Ovary (tissue), 9 donors: ENCODE results near the gene MESD. TPM values are rescaled to one million over a fixed set of nuclear protein-coding genes. Genes with fewer than 3 reads are reported as not detected.

Source experiments
- DNase-seq, 5 donors: peaks; one replicate each; pipeline ENCODE4 v3.0.0-alpha.2; 2019 to 2020
- H3K27ac ChIP-seq, 2 donors: fragments of 200-600 bp; one replicate each; pipeline versions ENCODE4 v1.5.1 to v1.8.0; 2019 to 2022
- H3K27me3 ChIP-seq: fragments of 200-600 bp; one replicate; pipeline ENCODE4 v1.8.0; 2022
- H3K36me3 ChIP-seq: fragments of 200-600 bp; sonication (generic); one replicate; pipeline ENCODE4 v1.5.1; 2019
- H3K4me1 ChIP-seq: one replicate; pipeline ENCODE4 v1.8.1; 2013; ENCODE audit warnings: mild to moderate bottlenecking, moderate library complexity; ENCODE audit not compliant: insufficient read depth
- H3K4me3 ChIP-seq: fragments of 200-600 bp; sonication (generic); one replicate; pipeline ENCODE4 v1.5.1; 2017
- H3K9me3 ChIP-seq, 2 donors: fragments of 200-600 bp in 1 of 2; sonication (generic) in 1 of 2; one replicate each; pipeline versions ENCODE4 v1.5.1 to v1.8.1; 2013 to 2019; ENCODE audit warnings: mild to moderate bottlenecking in 1 of 2, moderate library complexity in 1 of 2
- EP300 ChIP-seq: sonication (generic); formaldehyde crosslinking; IDR thresholded peaks from one replicate; pipeline ENCODE4 v1.6.1; 2017; ENCODE audit warnings: antibody characterized with exemption
- POLR2A ChIP-seq: fragments of 450-650 bp; IDR thresholded peaks from one replicate; pipeline ENCODE4 v1.6.1; 2017; ENCODE audit warnings: antibody characterized with exemption, mild to moderate bottlenecking, moderate library complexity
- WGBS, 3 donors: extraction: QIAGEN DNeasy Blood & Tissue Kit in 1 of 3; methylation state at CpG; one replicate each; pipeline versions ENCODE4 v1.1.5 to v1.1.7; 2013 to 2017; 5-methylcytosine and 5-hydroxymethylcytosine counted together
- intact Hi-C, 4 donors: fragments of 100-400 bp; cut with DNase I; formaldehyde crosslinking; loops; one replicate each; pipeline versions ENCODE4 v1.11.0 to v1.15.1; 2022 to 2023
- polyA plus RNA-seq, 2 donors: library from polyadenylated mRNA; stranded (reverse); fragments of 200-250 nt in 1 of 2; fragments of 350-450 nt in 1 of 2; fragmentation: Illumina TruSeq in 1 of 2; extraction: RNeasy Lipid Tissue Mini Kit (QIAGEN cat#74804) in 1 of 2; gene quantifications; one replicate each; pipeline ENCODE4 v1.2.3, GENCODE V29; 2013 to 2014
- total RNA-seq, 7 donors: library from RNA; depleted of rRNA in 2 of 7; stranded (reverse); fragments of >200 nt in 2 of 7; fragmentation: NEBNext Ultra II Directional in 3 of 7; extraction: Animal tissue kit (Norgen Biotek cat#: 25700) in 3 of 7; gene quantifications; one replicate each; pipeline versions ENCODE4 v1.1.0 to v1.2.4, GENCODE V29; 2016 to 2023
- TF ChIP-seq, protein P1 (sequence below), 3 donors: fragments of 450-650 bp in 2 of 3; fragments of 200-600 bp in 1 of 3; IDR thresholded peaks; one replicate each; pipeline versions ENCODE4 v1.5.1 to v1.8.0; 2016 to 2022; ENCODE audit warnings: antibody characterized with exemption in 3 of 3, mild to moderate bottlenecking in 1 of 3
- donor health status: DM: no; HTN: no; CAD: no; lungs with moderate emphysema.
- donor health status: DM: no; HTN: no; CAD: no.
- donor health status: Bipolar disorder and iron deficiency.
- donor health status: DM: yes; HTN: yes; CAD: no.
- donor health status: DM: no; HTN: no; CAD: no.
- donor health status: DM: yes; HTN: yes; CAD: no.

Gene MESD
- total and polyA plus RNA-seq, 9 donors: 18.0 to 34.8 (median 29.3) TPM

DNA sequence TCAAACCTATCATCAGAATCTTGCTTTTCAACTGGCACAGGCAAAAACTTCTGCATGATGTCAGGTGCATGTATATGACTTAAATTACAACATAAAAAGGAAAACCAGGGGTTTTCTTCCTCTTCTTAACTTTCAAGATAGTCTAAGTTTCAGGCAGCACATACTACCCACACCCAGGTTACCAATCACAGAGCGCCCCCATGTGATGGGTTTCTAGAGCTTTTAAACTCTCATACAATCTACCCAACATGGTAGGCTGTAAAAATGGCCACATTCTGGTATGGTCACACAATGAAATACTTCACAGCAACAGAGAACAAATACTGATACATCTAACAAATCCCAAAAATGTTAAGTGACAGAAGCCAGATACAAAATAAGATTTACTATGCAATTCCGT lies 7.4 kb downstream of the MESD start:
- intact Hi-C loops: loop anchor here in 1 of 4 donors (10.0 kb wide), 1 partner anchor 527 kb away; no protein-coding TSS in a partner anchor
- 86 to 88% (median 88%) methylated on average over 2 of the region's 2 CpGs for WGBS, 3 donors

DNA sequence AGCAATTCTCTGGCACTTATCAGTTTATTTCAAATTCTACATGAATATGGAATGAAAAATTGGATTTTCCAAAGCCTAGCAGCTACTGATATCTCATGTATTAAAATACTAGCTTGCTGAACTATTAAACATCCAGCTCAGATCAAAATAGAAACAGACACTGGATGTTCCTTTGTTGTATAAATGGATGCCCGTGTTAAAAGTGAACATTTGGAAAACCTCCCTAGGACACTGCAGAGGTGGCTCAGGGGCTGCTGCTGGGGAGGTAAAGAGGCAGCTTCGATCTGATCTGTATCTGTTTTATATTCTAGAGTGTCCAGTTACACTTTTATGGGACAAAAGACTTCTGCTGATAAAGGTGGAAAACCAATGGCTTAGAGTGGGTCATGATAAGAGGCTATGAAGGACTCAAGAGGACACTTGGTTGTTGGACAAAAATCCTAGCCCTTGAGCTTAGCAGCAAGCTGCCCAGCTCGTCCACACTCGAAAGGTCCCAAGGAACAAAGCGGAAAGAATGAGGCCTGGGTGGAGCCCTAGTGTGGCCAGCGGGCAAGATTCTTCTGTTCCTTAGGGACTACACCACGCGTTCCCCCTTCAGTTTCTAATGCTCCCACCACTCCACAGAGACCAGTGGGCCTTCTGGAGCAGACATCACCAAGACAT lies 9.9 kb downstream of the MESD start:
- DNase-seq: no peak
- no peak overlapping the region for H3K4me3 ChIP-seq
- TF ChIP-seq, protein P1, sequence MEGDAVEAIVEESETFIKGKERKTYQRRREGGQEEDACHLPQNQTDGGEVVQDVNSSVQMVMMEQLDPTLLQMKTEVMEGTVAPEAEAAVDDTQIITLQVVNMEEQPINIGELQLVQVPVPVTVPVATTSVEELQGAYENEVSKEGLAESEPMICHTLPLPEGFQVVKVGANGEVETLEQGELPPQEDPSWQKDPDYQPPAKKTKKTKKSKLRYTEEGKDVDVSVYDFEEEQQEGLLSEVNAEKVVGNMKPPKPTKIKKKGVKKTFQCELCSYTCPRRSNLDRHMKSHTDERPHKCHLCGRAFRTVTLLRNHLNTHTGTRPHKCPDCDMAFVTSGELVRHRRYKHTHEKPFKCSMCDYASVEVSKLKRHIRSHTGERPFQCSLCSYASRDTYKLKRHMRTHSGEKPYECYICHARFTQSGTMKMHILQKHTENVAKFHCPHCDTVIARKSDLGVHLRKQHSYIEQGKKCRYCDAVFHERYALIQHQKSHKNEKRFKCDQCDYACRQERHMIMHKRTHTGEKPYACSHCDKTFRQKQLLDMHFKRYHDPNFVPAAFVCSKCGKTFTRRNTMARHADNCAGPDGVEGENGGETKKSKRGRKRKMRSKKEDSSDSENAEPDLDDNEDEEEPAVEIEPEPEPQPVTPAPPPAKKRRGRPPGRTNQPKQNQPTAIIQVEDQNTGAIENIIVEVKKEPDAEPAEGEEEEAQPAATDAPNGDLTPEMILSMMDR (IDR thresholded peaks at IDR 0.05): no peak
- TF ChIP-seq POLR2A (no peak), EP300 (no peak)
- H3K27ac ChIP-seq: no peak overlapping the region
- no peaks in the 10 kb centered on the region for H3K4me1 ChIP-seq
- intact Hi-C loops: loop anchor here in 2 of 4 donors (5.0 to 10.0 kb wide), 4 partner anchors 195 to 525 kb away; no protein-coding TSS in a partner anchor
- no peaks in the 10 kb centered on the region for H3K9me3 ChIP-seq
- no peaks in the 10 kb centered on the region for H3K27me3 ChIP-seq
- WGBS, 3 donors: 80 to 89% (median 85%) methylated on average over 8 of the region's 8 CpGs
- no peaks in the 10 kb centered on the region for H3K36me3 ChIP-seq

More for the DNA sequence above, 7.4 kb downstream of the MESD start:
- peaks cover 4% of the 10 kb centered on the region for H3K4me1 ChIP-seq
- no peaks in the 10 kb centered on the region for H3K9me3 ChIP-seq
- no peaks in the 10 kb centered on the region for H3K27me3 ChIP-seq
- no peak for TF ChIP-seq POLR2A
- TF ChIP-seq EP300: no peak
- TF ChIP-seq, protein P1 (IDR thresholded peaks at IDR 0.05): no peak
- DNase-seq: no peak
- no peak overlapping the region for H3K4me3 ChIP-seq
- no peaks in the 10 kb centered on the region for H3K36me3 ChIP-seq
- H3K27ac ChIP-seq: no peak overlapping the region

DNA sequence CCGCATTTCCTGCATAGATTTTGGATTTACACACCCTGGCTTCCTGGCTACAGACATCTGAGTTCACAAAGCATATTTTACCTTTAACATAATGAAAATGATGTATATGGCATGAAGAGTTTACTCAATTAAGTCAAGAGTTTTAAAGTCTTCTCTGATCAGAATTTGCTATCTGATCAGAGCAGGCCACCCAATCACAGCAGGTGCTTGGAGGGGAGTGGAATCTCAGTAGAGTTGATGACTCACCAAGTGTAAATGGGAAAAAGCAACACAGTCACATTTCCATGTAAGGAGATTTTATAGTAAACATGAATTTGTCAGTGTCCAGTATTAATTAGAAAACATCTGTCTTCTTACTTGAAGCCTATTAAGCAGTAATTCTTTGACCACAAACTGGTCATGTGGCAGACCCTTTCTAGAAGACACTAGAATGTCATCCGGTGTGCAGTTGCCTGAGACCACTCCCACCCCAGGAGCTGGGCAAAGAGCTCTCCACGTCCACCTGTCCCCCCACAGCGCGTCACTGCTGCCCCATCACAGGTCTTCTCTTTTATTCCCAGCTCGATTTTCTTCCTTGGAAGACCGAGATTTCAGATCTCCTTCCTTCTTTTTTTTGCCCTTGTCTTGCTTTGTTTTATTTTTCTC lies 10.8 kb downstream of the MESD start:
- 85 to 88% (median 87%) methylated on average over 7 of the region's 7 CpGs for WGBS, 3 donors
- intact Hi-C loops: loop anchor here in 2 of 4 donors (5.0 to 10.0 kb wide), 3 partner anchors 194 to 517 kb away; no protein-coding TSS in a partner anchor
- Histone ChIP-seq H3K9me3 (no peaks in the 10 kb centered on the region), H3K27me3 (no peaks in the 10 kb centered on the region), H3K4me3 (no peak overlapping the region), H3K4me1 (no peaks in the 10 kb centered on the region), H3K27ac (no peak overlapping the region), H3K36me3 (no peaks in the 10 kb centered on the region)
- TF ChIP-seq, protein P1 (IDR thresholded peaks at IDR 0.05): no peak
- no peak for TF ChIP-seq POLR2A
- no peak for TF ChIP-seq EP300
- no peak for DNase-seq

DNA sequence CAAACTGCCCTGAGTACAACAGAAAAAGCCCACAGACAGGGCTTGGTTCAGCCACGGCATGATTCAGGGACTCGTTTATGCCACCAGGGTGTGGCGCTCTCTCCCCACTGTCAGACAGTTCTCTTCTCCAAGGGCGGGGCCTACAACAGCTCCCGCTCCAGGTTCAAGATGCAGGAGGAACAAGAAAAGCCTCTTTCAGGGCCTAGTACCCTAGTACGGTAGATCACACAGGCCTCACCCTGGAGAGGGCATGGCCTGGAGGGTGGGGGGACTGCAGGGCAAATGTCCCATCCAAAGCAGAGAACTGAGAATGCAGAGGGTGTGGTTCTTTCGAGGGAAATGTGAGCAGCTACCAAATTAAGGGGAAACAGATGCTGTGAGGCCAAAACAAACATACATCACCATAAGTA lies 12.0 kb downstream of the MESD start:
- DNase-seq: peak in 2 of 5 donors; percentile 36 to 54
- WGBS, 3 donors: 53 to 60% (median 58%) methylated on average over 7 of the region's 7 CpGs
- no peak for TF ChIP-seq EP300
- TF ChIP-seq, protein P1 (IDR thresholded peaks at IDR 0.05): peak in 1 of 3 donors; percentile 27
- Histone ChIP-seq H3K4me1 (peaks cover 2% of the 10 kb centered on the region), H3K4me3 (no peak overlapping the region), H3K36me3 (no peaks in the 10 kb centered on the region), H3K9me3 (no peaks in the 10 kb centered on the region), H3K27me3 (no peaks in the 10 kb centered on the region), H3K27ac (no peak overlapping the region)
- intact Hi-C loops: loop anchor here in 2 of 4 donors (5.0 to 10.0 kb wide), 3 partner anchors 193 to 515 kb away; no protein-coding TSS in a partner anchor
